Activated T-cell treated with anti-CD3 and anti-CD28 coated beads for 4 hours (primary cell): ENCODE results near the gene PIK3CA.
"Not testable (repeated sequence)": the region's sequence is repeated elsewhere in the genome, so short reads cannot be mapped to it uniquely, and the experiment has no call there.

ENCODE experiments used
- DNase-seq: peaks from one replicate; pipeline ENCODE4 v3.0.0-alpha.2; 2020

The PIK3CA gene

GRCh38 chr3:179215550-179215949 is 67.4 kb downstream of the PIK3CA start:
- DNase-seq, result not testable (repeated sequence)

DNA sequence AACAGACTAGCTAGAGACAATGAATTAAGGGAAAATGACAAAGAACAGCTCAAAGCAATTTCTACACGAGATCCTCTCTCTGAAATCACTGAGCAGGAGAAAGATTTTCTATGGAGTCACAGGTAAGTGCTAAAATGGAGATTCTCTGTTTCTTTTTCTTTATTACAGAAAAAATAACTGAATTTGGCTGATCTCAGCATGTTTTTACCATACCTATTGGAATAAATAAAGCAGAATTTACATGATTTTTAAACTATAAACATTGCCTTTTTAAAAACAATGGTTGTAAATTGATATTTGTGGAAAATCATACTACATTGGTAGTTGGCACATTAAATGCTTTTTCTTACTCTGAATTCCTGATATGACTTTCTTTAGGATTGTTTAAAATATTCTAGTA is 70.1 kb downstream of the PIK3CA start:
- DNase-seq, result not testable (repeated sequence)

GRCh38 chr3:179223548-179223947 is 75.4 kb downstream of the PIK3CA start:
- no peak for DNase-seq

DNA sequence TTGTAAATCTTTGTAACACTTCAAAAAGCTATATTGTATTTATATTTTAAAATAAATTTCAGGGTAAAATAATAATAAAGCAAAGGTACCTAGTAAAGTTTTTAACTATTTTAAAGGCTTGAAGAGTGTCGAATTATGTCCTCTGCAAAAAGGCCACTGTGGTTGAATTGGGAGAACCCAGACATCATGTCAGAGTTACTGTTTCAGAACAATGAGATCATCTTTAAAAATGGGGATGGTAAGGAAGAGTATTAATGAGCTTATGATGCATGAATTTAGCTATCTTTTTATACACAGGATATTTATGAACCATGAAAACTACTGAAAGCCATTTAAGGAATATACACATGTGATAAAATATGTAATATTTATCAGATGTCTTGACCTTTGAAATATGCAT is 76.4 kb downstream of the PIK3CA start:
- DNase-seq, result no peak

DNA sequence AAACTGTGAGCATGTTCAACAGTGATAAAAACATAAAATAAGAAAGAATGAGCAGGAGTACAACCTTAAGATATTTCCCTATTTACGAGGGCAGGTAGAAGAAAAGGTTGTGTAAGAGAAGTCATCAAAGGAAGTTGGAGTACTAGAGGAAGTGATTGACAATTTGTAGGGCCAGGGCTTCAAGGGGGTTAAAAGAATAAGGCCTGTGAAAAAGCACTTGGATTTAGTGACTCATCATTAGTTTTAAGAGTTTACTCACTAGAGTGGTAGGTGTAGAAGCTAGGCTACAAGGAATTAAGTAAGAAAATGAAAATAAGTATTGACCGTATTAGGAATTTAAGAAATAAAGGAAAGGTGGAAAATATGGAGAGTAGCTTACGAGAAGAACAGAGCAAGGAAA is 79.2 kb downstream of the PIK3CA start:
- no peak for DNase-seq

- DNase-seq, result no peak
Measured at GRCh38 chr3:179229177-179229576, 81.0 kb downstream of the PIK3CA start.

DNA sequence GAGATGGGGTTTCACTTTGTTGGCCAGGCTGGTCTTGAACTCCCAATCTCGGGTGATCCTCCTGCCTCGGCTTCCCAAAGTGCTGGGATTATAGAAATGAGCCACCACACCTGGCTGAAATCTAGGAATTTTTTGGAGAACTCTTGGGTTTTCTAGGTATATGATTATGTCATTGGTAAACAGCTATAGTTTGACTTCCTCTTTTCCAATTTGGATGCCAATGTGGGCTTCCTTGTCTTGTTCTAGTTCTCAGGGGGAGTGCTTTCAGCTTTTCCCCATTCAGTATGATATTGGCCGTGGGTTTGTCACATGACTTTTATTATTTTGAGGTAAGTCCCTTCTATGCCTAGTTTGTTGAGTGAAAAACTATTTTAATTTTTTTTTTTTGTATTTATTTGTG is 84.9 kb downstream of the PIK3CA start:
- DNase-seq, result no peak

- no peak for DNase-seq
Measured at GRCh38 chr3:179234199-179234598, 86.0 kb downstream of the PIK3CA start.

DNA sequence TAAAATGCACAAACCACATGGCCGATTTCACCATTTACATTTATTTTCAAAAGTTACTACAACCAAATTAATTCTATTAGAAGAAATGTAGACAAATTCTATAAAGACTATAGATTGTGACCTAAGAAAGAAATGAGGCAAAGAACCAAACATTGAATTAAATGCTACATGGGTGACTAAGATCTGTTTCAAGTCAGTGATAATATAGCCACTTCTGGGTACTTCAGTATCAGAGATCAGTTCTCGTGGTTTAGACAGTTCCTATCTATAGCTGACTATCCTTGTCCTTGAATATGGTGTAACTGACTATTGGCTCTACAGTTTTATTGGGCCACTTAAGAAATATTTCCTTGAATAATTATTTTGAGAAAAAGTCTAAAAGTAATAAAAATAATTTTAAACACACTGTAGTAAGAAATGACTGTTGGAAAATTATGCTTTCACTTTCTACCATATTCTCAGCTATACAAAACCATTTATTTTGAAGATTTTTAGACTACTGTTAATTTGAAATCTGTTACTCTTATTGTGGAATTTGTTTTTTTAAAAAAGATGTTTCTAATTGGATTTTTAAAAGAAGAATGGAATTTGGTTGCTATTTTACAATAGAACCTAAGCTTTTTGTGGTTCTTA is 88.6 kb downstream of the PIK3CA start:
- no peak for DNase-seq

DNA sequence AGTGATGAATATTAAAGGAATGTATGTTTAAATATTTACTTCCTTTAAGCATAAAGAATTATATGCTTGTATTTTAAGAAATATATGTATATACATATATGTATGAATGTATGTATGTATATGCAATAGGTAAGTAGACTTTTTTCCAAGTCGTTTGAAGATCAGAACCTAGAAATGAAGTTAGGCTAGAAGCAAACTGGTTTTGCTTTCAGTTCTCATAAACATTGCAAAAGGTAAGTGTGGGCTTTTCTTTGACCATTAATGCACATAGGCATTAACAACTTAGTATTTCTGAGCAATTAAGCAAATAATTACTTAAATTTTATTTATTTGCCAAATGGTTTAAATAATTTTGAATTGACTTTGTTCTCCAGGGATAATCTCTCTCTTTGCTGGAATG is 92.1 kb downstream of the PIK3CA start:
- not testable (repeated sequence) for DNase-seq

GRCh38 chr3:179242859-179243258 is 94.7 kb downstream of the PIK3CA start:
- DNase-seq, result not testable (repeated sequence)

- no peak for DNase-seq
Measured at GRCh38 chr3:179244878-179245277, 96.7 kb downstream of the PIK3CA start.

DNA sequence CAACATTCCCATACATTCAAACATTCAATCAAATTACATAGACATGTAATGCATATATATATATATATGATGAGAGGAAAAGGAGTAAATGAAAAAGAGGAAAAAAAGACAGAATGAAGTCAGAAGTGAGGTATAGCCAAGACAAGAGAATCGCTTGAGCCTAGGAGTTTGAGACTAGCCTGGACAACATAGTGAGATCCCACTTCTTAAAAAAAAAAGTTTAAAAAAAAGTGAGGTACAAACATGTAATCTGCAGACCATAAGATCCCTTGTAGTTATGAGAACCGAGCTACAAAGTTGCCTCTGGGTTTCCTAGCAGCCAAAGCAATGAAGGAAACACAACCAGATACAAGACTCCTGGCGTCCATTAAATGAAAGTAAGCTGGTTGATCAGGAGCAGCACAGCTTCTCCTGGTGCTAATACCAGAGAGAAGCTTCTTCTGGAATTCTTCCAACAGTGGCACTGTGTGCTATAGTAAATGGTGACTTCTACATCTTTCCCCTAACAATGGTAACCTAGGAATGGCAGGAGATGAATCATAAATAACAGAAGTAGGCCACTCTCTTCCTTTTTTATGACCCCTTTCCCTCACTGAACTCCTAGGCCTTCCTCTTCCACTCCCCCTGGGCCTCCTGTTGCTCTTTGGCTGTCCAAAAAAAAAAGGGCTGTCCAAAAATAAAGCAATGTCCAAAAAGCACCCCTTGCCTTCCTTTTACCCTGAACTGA is 99.3 kb downstream of the PIK3CA start:
- no peak for DNase-seq

GRCh38 chr3:179250803-179251476 is 102.8 kb downstream of the PIK3CA start, which contains the start of gene KCNMB3:
Gene KCNMB3 (minus strand): TSS chr3:179251114. CDS start chr3:179250990, 124 bp downstream.
- DNase-seq, result no peak

DNA sequence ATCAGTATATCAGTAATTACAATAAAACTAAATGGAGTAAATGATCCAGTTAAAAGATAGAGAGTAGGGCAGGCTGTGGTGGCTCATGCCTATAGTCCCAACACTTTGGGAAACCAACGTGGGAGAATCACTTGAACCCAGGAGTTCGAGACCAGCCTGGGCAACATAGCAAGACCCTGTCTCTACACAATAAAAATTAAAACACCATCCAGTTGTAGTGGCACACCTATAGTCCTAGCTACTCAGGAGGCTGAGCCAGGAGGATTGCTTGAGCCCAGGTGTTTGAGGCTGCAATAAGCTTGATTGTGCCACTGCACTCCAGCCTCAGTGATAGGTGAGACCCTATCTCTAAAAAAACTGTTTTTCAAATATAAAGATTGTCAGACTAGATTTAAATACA is 108.7 kb downstream of the PIK3CA start:
- no peak for DNase-seq

GRCh38 chr3:179257742-179258141 is 109.6 kb downstream of the PIK3CA start:
- DNase-seq, result not testable (repeated sequence)

DNA sequence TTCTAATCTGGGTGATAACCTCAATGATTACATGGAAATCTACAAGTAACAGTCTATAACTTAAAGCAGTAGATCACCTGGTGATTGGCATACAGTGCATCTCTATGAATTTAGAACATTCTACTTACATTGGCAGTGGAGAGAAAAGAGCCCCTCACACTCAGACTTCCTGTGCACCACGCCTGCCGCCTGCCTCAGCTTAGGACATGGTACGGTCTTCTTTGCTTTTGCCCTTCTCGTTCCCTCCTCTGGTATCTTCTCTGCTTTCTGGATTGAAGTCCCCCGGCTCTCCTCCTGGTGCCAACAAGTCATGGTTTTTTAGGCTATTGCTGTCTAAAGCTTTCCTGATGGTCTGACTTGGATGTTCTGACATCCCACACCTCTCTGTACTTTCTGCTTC is 110.7 kb downstream of the PIK3CA start:
- no peak for DNase-seq

DNA sequence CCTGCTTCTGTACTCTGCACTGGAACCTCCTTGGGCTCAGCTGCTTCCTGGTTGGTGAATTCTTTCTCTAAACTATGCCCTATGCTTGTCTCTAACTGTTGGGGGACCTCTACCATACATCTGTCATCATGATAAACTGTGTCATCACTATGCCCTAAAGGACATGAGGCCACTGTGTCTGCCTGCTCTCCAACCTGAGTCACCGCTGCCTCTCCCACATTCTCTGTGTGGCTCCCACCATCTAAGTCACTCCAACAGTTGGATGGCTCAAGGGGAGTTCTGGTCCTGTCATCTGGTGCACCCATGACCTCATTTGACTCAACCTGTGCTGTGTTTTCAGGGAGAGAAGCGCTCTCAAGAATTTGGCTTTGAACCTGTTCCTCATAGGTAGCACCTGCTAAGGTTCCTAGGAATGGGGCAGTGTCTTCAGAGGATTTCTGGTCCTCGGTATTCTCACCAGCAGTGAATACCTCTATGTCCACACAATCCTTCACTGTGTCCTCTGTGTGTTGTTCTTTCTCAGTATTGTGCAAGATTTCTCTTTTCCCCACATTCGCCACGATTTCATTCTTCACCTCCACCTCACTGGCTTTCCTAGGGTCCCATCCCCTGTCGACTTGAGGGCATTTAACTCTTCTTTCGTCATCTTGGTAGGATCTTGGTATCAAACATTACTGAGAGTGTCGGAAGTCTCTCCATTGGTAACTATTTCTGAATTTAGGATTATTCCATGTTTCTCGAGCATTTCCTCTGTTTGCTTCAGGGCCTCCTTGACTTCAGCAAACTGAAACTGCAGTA is 112.0 kb downstream of the PIK3CA start:
- DNase-seq, result not testable (repeated sequence)

DNA sequence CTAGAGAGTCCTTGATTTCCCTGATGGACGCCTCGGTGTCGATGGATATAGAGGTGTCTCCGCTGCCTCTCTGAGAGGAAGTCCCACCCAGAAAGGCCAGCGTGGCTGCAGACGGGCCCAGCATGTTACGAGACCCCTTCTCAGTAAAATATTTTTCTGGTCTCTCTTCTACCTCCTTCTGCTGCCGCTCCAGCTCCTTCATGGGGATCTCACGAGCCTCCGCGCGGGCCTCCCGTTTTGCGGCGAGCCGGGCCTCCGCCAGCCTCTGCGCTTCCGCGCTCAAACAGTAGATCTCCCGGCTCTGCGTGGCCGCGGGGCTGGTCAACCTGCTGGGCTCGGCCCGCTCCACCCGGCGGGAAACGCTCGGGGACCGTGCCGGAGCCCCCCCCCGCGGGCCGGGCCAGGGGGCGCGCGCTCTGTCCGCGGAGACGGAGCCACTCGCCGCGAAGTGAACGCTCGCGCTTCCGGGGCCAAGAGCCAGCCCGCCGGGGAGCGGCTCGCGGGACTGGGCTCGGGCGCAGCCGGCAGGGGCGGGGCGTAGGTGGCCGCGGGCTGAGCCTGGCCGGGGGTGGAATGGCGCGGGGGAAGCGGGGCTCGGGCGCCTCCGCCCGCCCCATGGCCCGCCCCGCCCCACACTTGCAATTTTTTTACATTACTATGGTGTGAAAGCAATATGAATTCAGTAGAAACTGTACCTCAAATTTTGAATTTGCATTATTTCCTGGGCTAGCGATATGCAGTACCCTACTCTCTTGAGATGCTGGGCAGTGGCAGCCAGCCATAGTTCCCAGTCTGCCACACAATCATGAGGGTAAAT is 113.0 kb downstream of the PIK3CA start:
- DNase-seq, result peak; percentile 41

DNA sequence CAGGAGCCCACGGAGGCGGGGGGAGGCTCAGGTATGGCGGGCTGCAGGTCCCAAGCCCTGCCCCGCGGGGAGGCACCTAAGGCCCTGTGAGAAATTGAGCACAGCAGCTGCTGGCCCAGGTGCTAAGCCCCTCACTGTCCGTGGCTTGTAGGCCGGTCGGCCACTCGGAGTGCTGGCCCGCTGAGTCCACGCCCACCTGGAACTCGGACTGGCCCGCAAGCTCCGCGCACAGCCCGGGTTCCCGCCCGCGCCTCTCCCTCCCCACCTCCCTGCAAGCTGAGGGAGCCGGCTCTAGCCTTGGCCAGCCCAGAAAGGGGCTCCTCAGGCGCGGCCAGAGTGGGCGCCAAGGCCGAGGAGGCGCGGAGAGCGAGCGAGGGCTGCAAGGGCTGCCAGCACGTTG is 115.0 kb downstream of the PIK3CA start:
- no peak for DNase-seq

DNA sequence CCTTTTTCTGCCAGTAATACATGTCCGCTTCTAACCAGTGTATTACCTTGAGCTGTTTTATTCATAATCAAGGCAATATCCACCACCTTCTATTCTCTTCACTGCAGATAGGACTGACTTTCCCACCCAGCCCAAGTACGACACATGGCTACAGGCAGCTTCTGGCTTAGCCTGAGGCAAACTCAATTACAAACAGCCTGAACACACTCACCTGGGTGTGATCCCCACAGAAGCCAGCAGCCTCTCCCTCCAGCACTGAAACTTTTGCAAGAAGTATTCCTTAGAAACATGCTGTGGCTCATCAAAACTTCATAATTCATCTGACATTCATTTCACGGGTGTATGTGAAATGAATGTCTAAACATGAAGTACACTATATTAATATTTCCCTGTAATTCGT is 116.3 kb downstream of the PIK3CA start:
- DNase-seq, result no peak

GRCh38 chr3:179265092-179265491 is 116.9 kb downstream of the PIK3CA start:
- no peak for DNase-seq
